HepG2 (cell line): Measurements from ENCODE around the gene APLF. TPM values are rescaled to one million over a fixed set of nuclear protein-coding genes. Genes with fewer than 3 reads are reported as not detected.

Source experiments
- IRX3 ChIP-seq: sonication (generic); formaldehyde crosslinking; IDR thresholded peaks from 2 replicates; pipeline ENCODE4 v1.8.1; 2023; ENCODE audit warnings: mild to moderate bottlenecking, low read depth, missing genetic modification reagents, borderline replicate concordance
- NFATC3 ChIP-seq: sonication (generic); formaldehyde crosslinking; IDR thresholded peaks from 2 replicates; pipeline ENCODE4 v1.5.1; 2020; ENCODE audit warnings: mild to moderate bottlenecking, missing genetic modification reagents
- NR1H2 ChIP-seq: sonication (generic); formaldehyde crosslinking; IDR thresholded peaks from 2 replicates; pipeline ENCODE4 v1.8.1; 2022; ENCODE audit warnings: low read depth, missing genetic modification reagents, borderline replicate concordance
- PTBP1 ChIP-seq: fragments of 200-400 bp; formaldehyde crosslinking; IDR thresholded peaks from 2 replicates; pipeline ENCODE4 v1.6.1; 2018; ENCODE audit warnings: low read length, low read depth; ENCODE audit not compliant: poor library complexity, severe bottlenecking
- ZBTB40 ChIP-seq, 2 experiments: fragments of 450-650 bp in 1 of 2; sonication (generic) in 1 of 2; formaldehyde crosslinking in 1 of 2; IDR thresholded peaks; 2 replicates each; pipeline versions ENCODE4 v1.6.1 to v1.8.0; 2016 to 2022; ENCODE audit warnings: antibody characterized with exemption in 1 of 2, mild to moderate bottlenecking in 1 of 2, missing genetic modification reagents in 1 of 2
- ZNF124 ChIP-seq: sonication (generic); formaldehyde crosslinking; IDR thresholded peaks from 2 replicates; pipeline ENCODE4 v1.4.0; 2020; ENCODE audit warnings: missing genetic modification reagents
- ZNF329 ChIP-seq: sonication (generic); formaldehyde crosslinking; IDR thresholded peaks from 2 replicates; pipeline ENCODE4 v1.9.0; 2021; ENCODE audit warnings: low read depth, mild to moderate bottlenecking, missing genetic modification reagents
- ZNF383 ChIP-seq: sonication (generic); formaldehyde crosslinking; IDR thresholded peaks from 2 replicates; pipeline ENCODE4 v1.4.0; 2020; ENCODE audit warnings: missing genetic modification reagents, mild to moderate bottlenecking, borderline replicate concordance
- ZNF550 ChIP-seq: sonication (generic); formaldehyde crosslinking; IDR thresholded peaks from 2 replicates; pipeline ENCODE4 v1.4.0; 2020; ENCODE audit warnings: mild to moderate bottlenecking, missing genetic modification reagents, borderline replicate concordance
- ZNF646 ChIP-seq: sonication (generic); formaldehyde crosslinking; IDR thresholded peaks from 2 replicates; pipeline ENCODE4 v1.9.0; 2021; ENCODE audit warnings: mild to moderate bottlenecking, missing genetic modification reagents
- ZNF652 ChIP-seq: IDR thresholded peaks from 2 replicates; pipeline ENCODE4 v1.6.1; 2016; ENCODE audit warnings: low read depth, borderline replicate concordance
- polyA plus RNA-seq, 8 experiments: library from polyadenylated mRNA; depleted of rRNA in 3 of 8; stranded (reverse) in 7 of 8; unstranded in 1 of 8; fragments of >200 nt; fragmentation: Illumina TruSeq in 4 of 8; extraction: Trizol in 4 of 8; gene quantifications; 2 replicates each; pipeline versions ENCODE4 v1.2.1 to v1.2.3, GENCODE V29; 2011 to 2016; ENCODE audit warnings: low read depth in 4 of 8, missing spikeins in 1 of 8, mixed read lengths in 1 of 8; ENCODE audit not compliant: insufficient read depth in 1 of 8
- total RNA-seq, 5 experiments: library from RNA; depleted of rRNA; stranded (reverse); fragments of >200 nt; fragmentation: Illumina TruSeq; extraction: Trizol; gene quantifications; 2 replicates each; pipeline ENCODE4 v1.2.3, GENCODE V29; 2016; ENCODE audit warnings: low read depth in 1 of 5

The APLF gene
- total and polyA plus RNA-seq, 2 of the 13 experiments (the other 11 are each of a cell fraction or from before 2014, with no cell fraction given) = 0.45 to 2.2 TPM

- TF ChIP-seq ZNF329 = no peak
- TF ChIP-seq ZNF550 (CRISPR knock-in tag) = no peak
- TF ChIP-seq PTBP1 = peak; percentile 30
- TF ChIP-seq ZNF383 (CRISPR knock-in tag) = no peak
- no peak for TF ChIP-seq ZNF646 (CRISPR knock-in tag)
- peak; percentile 85 for TF ChIP-seq IRX3 (CRISPR knock-in tag)
- no peak for TF ChIP-seq NR1H2 (CRISPR knock-in tag)
- TF ChIP-seq ZNF124 (CRISPR knock-in tag) = no peak
- no peak for TF ChIP-seq ZNF652
- TF ChIP-seq NFATC3 (CRISPR knock-in tag) = no peak
- TF ChIP-seq ZBTB40 (IDR thresholded peaks at IDR 0.05) = no peak
- TF ChIP-seq ZBTB40 (CRISPR knock-in tag; IDR thresholded peaks at IDR 0.05) = peak; percentile 64
Observed at GRCh38 chr2:68467077-68467960, at the start of gene APLF, which contains the start of gene FBXO48 (continued).
